Common myeloid progenitor, CD34-positive (primary cell): ENCODE measurements around the gene PEX12. TPM values are rescaled to one million over a fixed set of nuclear protein-coding genes. Genes with fewer than 3 reads are reported as not detected.

ENCODE experiments used
- CTCF ChIA-PET: fragments of 350-600 bp; sonication (Branson Sonifier 250); formaldehyde crosslinking; loops from one replicate; lab custom pipeline; 2021; ENCODE audit warnings: antibody characterized with exemption; lab: Charles Lee
- POLR2A ChIA-PET: fragments of 350-600 bp; sonication (Branson Sonifier 250); formaldehyde crosslinking; loops from one replicate; lab custom pipeline; 2021; ENCODE audit warnings: antibody characterized with exemption; lab: Charles Lee
- DNase-seq, 3 donors: peaks; one replicate each; pipeline versions ENCODE4 v3.0.0 to v3.0.0-alpha.2; 2013
- H3K27ac ChIP-seq, 2 experiments: 1 replicate in 1 of 2; 2 replicates in 1 of 2; pipeline ENCODE4 v1.7.0; 2013; ENCODE audit warnings: inconsistent platforms in 2 of 2, low read length in 2 of 2, mild to moderate bottlenecking in 2 of 2, low read depth in 1 of 2, moderate library complexity in 1 of 2; ENCODE audit not compliant: severe bottlenecking in 2 of 2, insufficient read depth in 1 of 2, poor library complexity in 1 of 2
- H3K27me3 ChIP-seq, 5 experiments: replicated peaks in 2 of 5; 1 replicate in 3 of 5; 2 replicates in 2 of 5; pipeline versions ENCODE4 v1.6.1 to v1.7.0; 2013; ENCODE audit warnings: low read length in 4 of 5, mild to moderate bottlenecking in 2 of 5, moderate library complexity in 2 of 5, inconsistent platforms in 1 of 5; ENCODE audit not compliant: insufficient read depth in 5 of 5, control insufficient read depth in 4 of 5
- H3K36me3 ChIP-seq, 4 experiments: 1 replicate in 2 of 4; 2 replicates in 2 of 4; pipeline versions ENCODE4 v1.6.1 to v1.7.0; 2013; ENCODE audit warnings: low read length in 3 of 4, control low read depth in 1 of 4, mild to moderate bottlenecking in 1 of 4; ENCODE audit not compliant: control insufficient read depth in 4 of 4, insufficient read depth in 4 of 4
- H3K4me1 ChIP-seq, 4 experiments: 1 replicate in 3 of 4; 2 replicates in 1 of 4; pipeline versions ENCODE4 v1.6.1 to v1.7.1; 2013; ENCODE audit warnings: low read length in 3 of 4, mild to moderate bottlenecking in 3 of 4, control low read depth in 1 of 4, inconsistent platforms in 1 of 4, moderate library complexity in 1 of 4; ENCODE audit not compliant: control insufficient read depth in 4 of 4, insufficient read depth in 4 of 4; ENCODE audit errors: control extremely low read depth in 1 of 4
- H3K4me3 ChIP-seq, 7 experiments: 1 replicate in 4 of 7; 2 replicates in 3 of 7; pipeline versions ENCODE4 v1.5.1 to v1.7.0; 2013; ENCODE audit warnings: mild to moderate bottlenecking in 7 of 7, low read length in 6 of 7, moderate library complexity in 6 of 7, inconsistent platforms in 2 of 7, low read depth in 2 of 7, control low read depth in 1 of 7; ENCODE audit not compliant: insufficient read depth in 4 of 7, control insufficient read depth in 1 of 7; ENCODE audit errors: extremely low read depth in 1 of 7
- H3K9me3 ChIP-seq, 5 experiments: 1 replicate in 4 of 5; 2 replicates in 1 of 5; pipeline versions ENCODE4 v1.6.1 to v1.7.1; 2013; ENCODE audit warnings: low read length in 4 of 5, mild to moderate bottlenecking in 2 of 5, inconsistent platforms in 1 of 5, low read depth in 1 of 5, moderate library complexity in 1 of 5; ENCODE audit not compliant: control insufficient read depth in 4 of 5, insufficient read depth in 2 of 5; ENCODE audit errors: control extremely low read depth in 1 of 5
- WGBS: methylation state at CpG from one replicate; pipeline ENCODE4 v1.1.5; 2013; ENCODE audit not compliant: insufficient coverage; 5-methylcytosine and 5-hydroxymethylcytosine counted together
- polyA plus RNA-seq: library from polyadenylated mRNA; unstranded; fragments of 120-200 nt; gene quantifications from one replicate; pipeline ENCODE4 v1.2.1, GENCODE V29; 2013

PEX12 gene
- 1.8 TPM for polyA plus RNA-seq

- 0% methylated on average over 33 of the region's 45 CpGs for WGBS
- Histone ChIP-seq H3K9me3 (no peaks in the 10 kb centered on the region), H3K4me3 (peak within 1 kb of the TSS; percentile 71 to 95 (median 91)), H3K4me1 (peaks cover 8 to 25% (median 15%) of the 10 kb centered on the region in 4 experiments), H3K27ac (peak within 1 kb of the TSS; percentile 54 to 87), H3K27me3 (no peaks in the 10 kb centered on the region), H3K36me3 (peaks cover 5 to 23% (median 10%) of the 10 kb centered on the region in 4 experiments)
- peak; percentile 86 to 90 (median 88) for DNase-seq
- CTCF ChIA-PET, result interaction anchor here (0.7 to 2.2 kb wide), 9 partner anchors 9 to 105 kb away, joined by 3 to 7 read pairs (median 3); partner anchors contain the start of gene AP2B1
- POLR2A ChIA-PET, result interaction anchor here (1.4 to 3.0 kb wide), 4 partner anchors 8 to 18 kb away, joined by 6 to 20 read pairs (median 9); partner anchors contain the start of genes AP2B1 and SLFN14
These were observed at the start of gene PEX12 for GRCh38 chr17:35578197-35578928. Gene PEX12, minus strand, starts transcription at chr17:35578571. Its CDS starts 550 bp downstream, at chr17:35578021.

GRCh38 chr17:35627417-35627816 is 49.0 kb upstream of the PEX12 start:
- POLR2A ChIA-PET, result no interaction called here
- H3K27ac ChIP-seq, result no peak overlapping the region

GRCh38 chr17:35621768-35622167 is 43.4 kb upstream of the PEX12 start:
- Histone ChIP-seq H3K9me3 (no peaks in the 10 kb centered on the region), H3K27ac (no peak overlapping the region), H3K27me3 (no peaks in the 10 kb centered on the region), H3K4me1 (peaks cover 0 to 17% (median 3%) of the 10 kb centered on the region in 4 experiments), H3K4me3 (no peak overlapping the region), H3K36me3 (peaks cover 9 to 35% (median 22%) of the 10 kb centered on the region in 4 experiments)
- DNase-seq, result no peak
- ChIA-PET POLR2A (no interaction called here), CTCF (interaction anchor here (1.0 to 2.4 kb wide), 3 partner anchors 8 to 25 kb away, joined by 3 to 13 read pairs (median 4); no protein-coding TSS in a partner anchor)
- WGBS, result no CpG with 5 or more reads among the region's 1 CpG

More at GRCh38 chr17:35627417-35627816, 49.0 kb upstream of the PEX12 start:
- CTCF ChIA-PET, result interaction anchor here (0.9 kb wide), 1 partner anchor 120 kb away, joined by 3 read pairs; no protein-coding TSS in a partner anchor
- Histone ChIP-seq H3K4me3 (no peak overlapping the region), H3K27me3 (no peaks in the 10 kb centered on the region), H3K9me3 (no peaks in the 10 kb centered on the region), H3K4me1 (no peaks in the 10 kb centered on the region), H3K36me3 (peaks cover 22 to 69% (median 46%) of the 10 kb centered on the region in 4 experiments)
- DNase-seq, result no peak
- 83% methylated on average over 1 of the region's 4 CpGs for WGBS

- no peak for DNase-seq
- no peaks in the 10 kb centered on the region for H3K27me3 ChIP-seq
- POLR2A ChIA-PET, result interaction anchor here (0.5 kb wide), 1 partner anchor 18 kb away, joined by 4 read pairs; no protein-coding TSS in a partner anchor
- H3K4me3 ChIP-seq, result no peak overlapping the region
- H3K9me3 ChIP-seq, result no peaks in the 10 kb centered on the region
- no peak overlapping the region for H3K27ac ChIP-seq
- H3K4me1 ChIP-seq, result peaks cover 0 to 35% (median 7%) of the 10 kb centered on the region in 4 experiments
- CTCF ChIA-PET, result interaction anchor here (0.8 to 1.1 kb wide), 2 partner anchors 63 to 99 kb away, joined by 3 to 5 read pairs; no protein-coding TSS in a partner anchor
- H3K36me3 ChIP-seq, result peaks cover 2 to 10% (median 5%) of the 10 kb centered on the region in 4 experiments
These were observed 40.3 kb upstream of the PEX12 start for GRCh38 chr17:35618628-35619027.

GRCh38 chr17:35617505-35617904 is 39.1 kb upstream of the PEX12 start:
- DNase-seq, result peak; percentile 18 to 66 (median 49)
- ChIA-PET CTCF (interaction anchor here (1.0 to 7.6 kb wide), 3 partner anchors 61 to 188 kb away, joined by 3 to 131 read pairs (median 3); no protein-coding TSS in a partner anchor), POLR2A (interaction anchor here (1.1 kb wide), 1 partner anchor 10 kb away, joined by 6 read pairs; no protein-coding TSS in a partner anchor)
- Histone ChIP-seq H3K9me3 (no peaks in the 10 kb centered on the region), H3K36me3 (peaks cover 2 to 9% (median 5%) of the 10 kb centered on the region in 4 experiments), H3K4me1 (peaks cover 0 to 35% (median 7%) of the 10 kb centered on the region in 4 experiments), H3K27me3 (no peaks in the 10 kb centered on the region), H3K4me3 (no peak overlapping the region), H3K27ac (peak overlapping the region; percentile 42 to 72)
- WGBS, result no CpG with 5 or more reads among the region's 2 CpGs

- Histone ChIP-seq H3K27me3 (no peaks in the 10 kb centered on the region), H3K9me3 (no peaks in the 10 kb centered on the region), H3K4me1 (peaks cover 0 to 35% (median 7%) of the 10 kb centered on the region in 4 experiments), H3K36me3 (peaks cover 2 to 9% (median 5%) of the 10 kb centered on the region in 4 experiments), H3K4me3 (peak overlapping the region in 1 of 7 experiments; percentile 56), H3K27ac (peak overlapping the region; percentile 47 to 72)
- ChIA-PET POLR2A (interaction anchor here (0.7 kb wide), 1 partner anchor 73 kb away, joined by 3 read pairs; no protein-coding TSS in a partner anchor), CTCF (interaction anchor here (1.3 to 7.6 kb wide), 3 partner anchors 11 to 131 kb away, joined by 3 to 131 read pairs (median 4); no protein-coding TSS in a partner anchor)
- DNase-seq, result peak; percentile 64 to 87 (median 86)
- WGBS, result 0% methylated on average over 3 of the region's 7 CpGs
These were observed 38.2 kb upstream of the PEX12 start for GRCh38 chr17:35616536-35616935.
